ENCODE measurements around the gene GDF15. TPM values are rescaled to one million over a fixed set of nuclear protein-coding genes. Genes with fewer than 3 reads are reported as not detected.

The GDF15 gene
- total RNA-seq, 2 donors from 2014 or later, result 40.5 to 86.1 TPM

GRCh38 chr19:18392926-18393325, 7.0 kb downstream of the GDF15 start:
- 66 to 83% methylated on average over 5 of the region's 5 CpGs for WGBS, 2 donors
- no peak for ATAC-seq
- no peak for DNase-seq
- intact Hi-C loops (cut with DNase I), result no loop called here
- H3K27me3 ChIP-seq, result peaks cover 0 to 7% of the 10 kb centered on the region in 2 donors
- H3K36me3 ChIP-seq (replicated peaks in 1 of 2; ENCODE audit: insufficient read depth in 1 of 2, low read depth in 2 of 2), result no peaks in the 10 kb centered on the region
- no peaks in the 10 kb centered on the region for H3K9me3 ChIP-seq
- TF ChIP-seq, protein P1, sequence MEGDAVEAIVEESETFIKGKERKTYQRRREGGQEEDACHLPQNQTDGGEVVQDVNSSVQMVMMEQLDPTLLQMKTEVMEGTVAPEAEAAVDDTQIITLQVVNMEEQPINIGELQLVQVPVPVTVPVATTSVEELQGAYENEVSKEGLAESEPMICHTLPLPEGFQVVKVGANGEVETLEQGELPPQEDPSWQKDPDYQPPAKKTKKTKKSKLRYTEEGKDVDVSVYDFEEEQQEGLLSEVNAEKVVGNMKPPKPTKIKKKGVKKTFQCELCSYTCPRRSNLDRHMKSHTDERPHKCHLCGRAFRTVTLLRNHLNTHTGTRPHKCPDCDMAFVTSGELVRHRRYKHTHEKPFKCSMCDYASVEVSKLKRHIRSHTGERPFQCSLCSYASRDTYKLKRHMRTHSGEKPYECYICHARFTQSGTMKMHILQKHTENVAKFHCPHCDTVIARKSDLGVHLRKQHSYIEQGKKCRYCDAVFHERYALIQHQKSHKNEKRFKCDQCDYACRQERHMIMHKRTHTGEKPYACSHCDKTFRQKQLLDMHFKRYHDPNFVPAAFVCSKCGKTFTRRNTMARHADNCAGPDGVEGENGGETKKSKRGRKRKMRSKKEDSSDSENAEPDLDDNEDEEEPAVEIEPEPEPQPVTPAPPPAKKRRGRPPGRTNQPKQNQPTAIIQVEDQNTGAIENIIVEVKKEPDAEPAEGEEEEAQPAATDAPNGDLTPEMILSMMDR (IDR thresholded peaks at IDR 0.05), result no peak
- TF ChIP-seq POLR2A (IDR thresholded peaks at IDR 0.05), result no peak
- H3K4me3 ChIP-seq, result no peak overlapping the region
- peaks cover 27% of the 10 kb centered on the region for H3K4me1 ChIP-seq
- H3K27ac ChIP-seq, result peak overlapping the region in 1 of 4 donors; percentile 63

- peaks cover 22% of the 10 kb centered on the region for H3K4me1 ChIP-seq
- 69 to 85% methylated on average over 7 of the region's 7 CpGs for WGBS, 2 donors
- TF ChIP-seq POLR2A (IDR thresholded peaks at IDR 0.05), result peak in 1 of 3 donors; percentile 11
- TF ChIP-seq, protein P1 (IDR thresholded peaks at IDR 0.05), result no peak
- no peak overlapping the region for H3K4me3 ChIP-seq
- no peaks in the 10 kb centered on the region for H3K9me3 ChIP-seq
- DNase-seq, result peak in 1 of 4 donors; percentile 57
- H3K27ac ChIP-seq, result peak overlapping the region in 1 of 4 donors; percentile 63
- peaks cover 0 to 7% of the 10 kb centered on the region in 2 donors for H3K27me3 ChIP-seq
- ATAC-seq, result no peak
- intact Hi-C loops (cut with DNase I), result no loop called here
- no peaks in the 10 kb centered on the region for H3K36me3 ChIP-seq (replicated peaks in 1 of 2; ENCODE audit: insufficient read depth in 1 of 2, low read depth in 2 of 2)
Observed at GRCh38 chr19:18393836-18394235, 7.9 kb downstream of the GDF15 start.

DNA sequence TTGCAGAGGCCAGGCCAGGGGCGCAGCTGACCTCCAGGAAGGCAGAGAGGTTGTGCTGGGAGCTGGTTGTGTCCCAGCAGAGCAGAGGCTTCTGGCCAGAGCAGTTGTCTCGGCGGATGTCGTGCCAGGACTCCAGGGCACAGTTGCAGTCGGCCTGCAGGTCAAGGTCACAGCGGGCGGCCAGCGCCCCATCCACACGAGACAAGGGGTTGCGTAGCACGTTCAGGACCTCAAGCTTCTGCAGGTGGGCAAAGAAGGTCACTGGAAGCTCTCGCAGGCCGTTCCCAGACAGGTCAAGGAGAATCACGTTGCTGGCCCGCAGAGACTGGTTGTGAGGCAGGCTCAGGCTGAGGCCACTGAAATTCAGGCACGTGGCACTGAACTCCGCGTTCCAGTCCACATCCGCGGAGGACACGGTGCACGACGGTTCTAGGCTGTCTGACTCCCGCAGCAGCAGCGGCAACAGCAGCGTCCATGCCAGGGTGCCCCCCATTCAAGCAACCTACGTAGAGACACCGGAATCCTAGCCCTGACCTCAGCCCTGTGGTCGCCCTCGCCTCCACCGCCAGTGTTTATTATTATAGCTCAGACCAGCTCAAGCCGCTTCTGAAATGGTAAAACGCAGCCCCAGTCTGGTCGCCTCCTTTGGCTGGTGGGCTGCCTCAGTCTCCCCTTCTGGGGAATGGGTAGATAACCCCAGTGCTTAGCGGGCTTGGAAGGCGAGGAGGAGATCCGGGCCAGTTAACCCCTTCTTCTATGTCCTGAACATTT, 10.7 kb downstream of the GDF15 start:
- intact Hi-C loops (cut with DNase I), result no loop called here
- Histone ChIP-seq H3K9me3 (no peaks in the 10 kb centered on the region), H3K4me1 (peaks cover 25% of the 10 kb centered on the region), H3K36me3 (replicated peaks in 1 of 2; ENCODE audit: insufficient read depth in 1 of 2, low read depth in 2 of 2) (no peaks in the 10 kb centered on the region), H3K27ac (no peak overlapping the region), H3K27me3 (peaks cover 0 to 7% of the 10 kb centered on the region in 2 donors), H3K4me3 (no peak overlapping the region)
- no peak for DNase-seq
- 42 to 48% methylated on average over 27 to 34 of the region's 37 CpGs for WGBS, 2 donors
- no peak for ATAC-seq
- no peak for TF ChIP-seq POLR2A (IDR thresholded peaks at IDR 0.05)
- TF ChIP-seq, protein P1 (IDR thresholded peaks at IDR 0.05), result no peak

DNA sequence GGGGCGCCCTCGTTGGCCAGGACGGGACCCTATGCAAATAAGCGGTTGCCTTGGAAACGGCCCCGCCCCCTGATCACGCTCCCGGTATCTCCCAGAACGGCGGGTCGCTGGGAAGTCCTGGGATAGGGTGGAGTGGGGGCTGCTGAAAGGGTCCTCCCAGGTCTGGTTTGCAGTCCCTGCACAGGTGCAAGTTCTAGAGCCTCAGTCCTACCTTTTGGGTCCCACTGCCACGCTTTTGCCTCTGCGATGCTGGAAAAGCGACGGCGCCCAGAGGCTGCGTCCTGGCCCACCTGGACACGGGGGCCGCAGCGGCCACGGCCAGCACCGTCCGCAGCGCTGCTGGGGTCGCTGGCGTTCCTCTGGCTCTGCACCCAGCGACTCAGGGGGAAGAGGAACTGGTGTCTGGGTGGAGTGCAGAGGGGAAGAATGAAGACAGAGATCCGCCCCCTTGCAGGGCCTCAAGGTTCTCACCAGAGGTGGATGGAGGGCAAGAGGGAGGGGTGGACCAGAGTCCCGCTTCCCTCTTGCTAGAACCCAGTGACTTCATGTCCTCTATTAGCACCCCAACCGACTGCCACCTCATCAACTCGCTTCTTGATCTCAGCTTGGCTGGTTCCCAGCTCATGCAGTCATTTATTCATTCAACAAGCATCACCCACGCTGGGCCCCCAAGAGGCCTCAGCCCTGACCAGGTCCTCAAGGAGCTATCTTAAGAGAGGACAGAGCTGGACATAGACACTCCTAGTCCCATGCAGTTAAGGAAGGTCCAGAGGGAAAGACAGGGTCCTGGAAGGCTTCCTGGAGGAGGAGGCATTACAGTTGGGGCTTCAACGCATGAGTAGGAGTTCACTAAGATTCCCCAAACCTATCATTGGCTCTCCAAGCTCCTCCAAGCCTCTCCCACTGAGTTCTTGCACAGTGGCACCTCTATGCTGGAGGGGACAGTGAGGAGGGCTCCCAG, 11.6 kb downstream of the GDF15 start, which contains the start of gene LRRC25:
LRRC25 (minus strand) TSS at position 381 of the 961 bp plus-strand sequence. CDS start 659 bp downstream, outside the sequence.
- intact Hi-C loops (cut with DNase I), result no loop called here
- H3K27ac ChIP-seq, result no peak within 1 kb of the TSS
- DNase-seq, result peak in 1 of 4 donors; percentile 77
- H3K4me1 ChIP-seq, result peaks cover 33% of the 10 kb centered on the region
- 24 to 70% methylated on average over 6 to 33 of the region's 33 CpGs for WGBS, 2 donors
- H3K4me3 ChIP-seq, result no peak within 1 kb of the TSS
- H3K36me3 ChIP-seq (replicated peaks in 1 of 2; ENCODE audit: insufficient read depth in 1 of 2, low read depth in 2 of 2), result no peaks in the 10 kb centered on the region
- H3K27me3 ChIP-seq, result peaks cover 0 to 7% of the 10 kb centered on the region in 2 donors
- peak in 1 of 3 donors; percentile 62 for TF ChIP-seq POLR2A (IDR thresholded peaks at IDR 0.05)
- TF ChIP-seq, protein P1 (IDR thresholded peaks at IDR 0.05), result no peak
- no peaks in the 10 kb centered on the region for H3K9me3 ChIP-seq
- no peak for ATAC-seq
